Fibroblast of lung (primary cell): ENCODE measurements around the gene RAB3GAP1. TPM values are rescaled to one million over a fixed set of nuclear protein-coding genes. Genes with fewer than 3 reads are reported as not detected.

Source experiments
- DNase-seq, 2 donors: peaks; one replicate each; pipeline versions ENCODE4 v3.0.0 to v3.0.0-alpha.2; 2010; ENCODE audit warnings: low read depth in 2 of 2
- H2AFZ ChIP-seq: 2 replicates; pipeline ENCODE4 v1.5.1; 2012; ENCODE audit warnings: low read length, control low read depth, inconsistent platforms
- H3K27ac ChIP-seq: 2 replicates; pipeline ENCODE4 v1.5.1; 2011; ENCODE audit warnings: low read length, control low read depth; ENCODE audit not compliant: insufficient read depth
- H3K27me3 ChIP-seq: 2 replicates; pipeline ENCODE4 v1.5.1; 2011; ENCODE audit warnings: mild to moderate bottlenecking, low read length; ENCODE audit not compliant: control insufficient read depth, insufficient read depth
- H3K36me3 ChIP-seq: 2 replicates; pipeline ENCODE4 v1.5.1; 2011; ENCODE audit warnings: low read length; ENCODE audit not compliant: control insufficient read depth, insufficient read depth
- H3K4me1 ChIP-seq: 2 replicates; pipeline ENCODE4 v1.5.1; 2011; ENCODE audit warnings: low read length; ENCODE audit not compliant: control insufficient read depth, insufficient read depth; ENCODE audit errors: extremely low read depth
- H3K4me2 ChIP-seq: 2 replicates; pipeline ENCODE4 v1.5.1; 2011; ENCODE audit warnings: low read length, control low read depth; ENCODE audit not compliant: insufficient read depth; ENCODE audit errors: extremely low read depth
- H3K4me3 ChIP-seq, 4 experiments: fragments of 200-600 bp in 1 of 4; sonication (generic) in 1 of 4; replicated peaks in 1 of 4; 2 replicates each; pipeline ENCODE4 v1.5.1; 2011 to 2016; ENCODE audit warnings: low read length in 4 of 4, low read depth in 3 of 4, mild to moderate bottlenecking in 3 of 4, control low read depth in 2 of 4, inconsistent platforms in 1 of 4, mixed read lengths in 1 of 4; ENCODE audit not compliant: insufficient read depth in 1 of 4; ENCODE audit errors: control extremely low read depth in 1 of 4
- H3K79me2 ChIP-seq: 2 replicates; pipeline ENCODE4 v1.5.1; 2012; ENCODE audit warnings: mild to moderate bottlenecking, low read length, inconsistent platforms; ENCODE audit not compliant: control insufficient read depth, insufficient read depth
- H3K9ac ChIP-seq: 2 replicates; pipeline ENCODE4 v1.5.1; 2011; ENCODE audit warnings: mild to moderate bottlenecking, low read length, control low read depth; ENCODE audit not compliant: insufficient read depth
- H3K9me3 ChIP-seq: 2 replicates; pipeline ENCODE4 v1.5.1; 2012; ENCODE audit warnings: low read depth, low read length; ENCODE audit not compliant: control insufficient read depth, insufficient read depth
- H4K20me1 ChIP-seq: 2 replicates; pipeline ENCODE4 v1.5.1; 2011; ENCODE audit warnings: low read length; ENCODE audit not compliant: control insufficient read depth, insufficient read depth; ENCODE audit errors: extremely low read depth
- EZH2 ChIP-seq: IDR thresholded peaks from 2 replicates; pipeline ENCODE4 v1.5.1; 2012; ENCODE audit warnings: low read length, control low read depth, mild to moderate bottlenecking; ENCODE audit errors: missing control alignments
- polyA plus RNA-seq, 2 donors: library from polyadenylated mRNA; depleted of rRNA in 1 of 2; stranded (reverse) in 1 of 2; unstranded in 1 of 2; fragments of >200 nt; gene quantifications; 2 replicates each; pipeline ENCODE4 v1.2.1, GENCODE V29; 2011 to 2012; ENCODE audit warnings: missing spikeins in 1 of 2
- total RNA-seq: library from RNA; depleted of rRNA; stranded (reverse); fragments of >200 nt; gene quantifications from 2 replicates; pipeline ENCODE4 v1.2.1, GENCODE V29; 2014
- TF ChIP-seq, protein P1 (sequence below), 2 donors: IDR thresholded peaks in 1 of 2; conservative IDR thresholded peaks in 1 of 2; 1 replicate in 1 of 2; 2 replicates in 1 of 2; pipeline ENCODE4 v1.5.1; 2011 to 2012; ENCODE audit warnings: low read length in 2 of 2, control low read depth in 1 of 2, inconsistent platforms in 1 of 2, low read depth in 1 of 2, mild to moderate bottlenecking in 1 of 2

The RAB3GAP1 gene
- total and polyA plus RNA-seq, 2 donors (not counting 1 experiment from before 2014, with no cell fraction given): 42.4 to 82.6 TPM

DNA sequence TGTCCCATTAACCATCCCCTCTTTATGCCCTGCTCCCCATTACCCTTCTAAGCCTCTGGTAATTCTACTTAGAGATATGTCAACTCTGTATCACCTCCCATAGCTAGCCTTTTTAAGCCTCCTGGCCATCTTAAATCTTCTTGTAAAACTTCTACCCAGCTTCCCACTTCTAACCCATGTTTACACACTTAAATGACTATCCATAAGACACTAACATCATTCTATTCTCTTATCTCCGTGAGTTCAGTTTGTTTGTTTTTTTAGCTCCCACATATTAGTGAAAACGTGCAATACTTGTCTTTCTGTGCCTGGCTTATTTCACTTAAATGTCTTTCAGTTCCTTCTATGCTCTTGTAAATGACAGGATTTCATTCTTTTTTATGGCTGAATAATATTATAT lies 42.4 kb downstream of the RAB3GAP1 start:
- no peaks in the 10 kb centered on the region for H3K9me3 ChIP-seq
- no peak overlapping the region for H2AFZ ChIP-seq
- no peaks in the 10 kb centered on the region for H4K20me1 ChIP-seq
- DNase-seq: no peak
- no peak overlapping the region for H3K4me2 ChIP-seq
- no peak overlapping the region for H3K27ac ChIP-seq
- H3K36me3 ChIP-seq: no peaks in the 10 kb centered on the region
- H3K9ac ChIP-seq: no peak overlapping the region
- no peaks in the 10 kb centered on the region for H3K27me3 ChIP-seq
- peaks cover 2% of the 10 kb centered on the region for H3K79me2 ChIP-seq
- no peaks in the 10 kb centered on the region for H3K4me1 ChIP-seq
- TF ChIP-seq, protein P1, sequence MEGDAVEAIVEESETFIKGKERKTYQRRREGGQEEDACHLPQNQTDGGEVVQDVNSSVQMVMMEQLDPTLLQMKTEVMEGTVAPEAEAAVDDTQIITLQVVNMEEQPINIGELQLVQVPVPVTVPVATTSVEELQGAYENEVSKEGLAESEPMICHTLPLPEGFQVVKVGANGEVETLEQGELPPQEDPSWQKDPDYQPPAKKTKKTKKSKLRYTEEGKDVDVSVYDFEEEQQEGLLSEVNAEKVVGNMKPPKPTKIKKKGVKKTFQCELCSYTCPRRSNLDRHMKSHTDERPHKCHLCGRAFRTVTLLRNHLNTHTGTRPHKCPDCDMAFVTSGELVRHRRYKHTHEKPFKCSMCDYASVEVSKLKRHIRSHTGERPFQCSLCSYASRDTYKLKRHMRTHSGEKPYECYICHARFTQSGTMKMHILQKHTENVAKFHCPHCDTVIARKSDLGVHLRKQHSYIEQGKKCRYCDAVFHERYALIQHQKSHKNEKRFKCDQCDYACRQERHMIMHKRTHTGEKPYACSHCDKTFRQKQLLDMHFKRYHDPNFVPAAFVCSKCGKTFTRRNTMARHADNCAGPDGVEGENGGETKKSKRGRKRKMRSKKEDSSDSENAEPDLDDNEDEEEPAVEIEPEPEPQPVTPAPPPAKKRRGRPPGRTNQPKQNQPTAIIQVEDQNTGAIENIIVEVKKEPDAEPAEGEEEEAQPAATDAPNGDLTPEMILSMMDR (conservative IDR thresholded peaks at IDR 0.05 in 1 of 2, IDR thresholded peaks at IDR 0.05 in 1 of 2; ENCODE audit: low read depth in 1 of 2, low read length in 2 of 2): no peak
- no peak for TF ChIP-seq EZH2
- H3K4me3 ChIP-seq: no peak overlapping the region

DNA sequence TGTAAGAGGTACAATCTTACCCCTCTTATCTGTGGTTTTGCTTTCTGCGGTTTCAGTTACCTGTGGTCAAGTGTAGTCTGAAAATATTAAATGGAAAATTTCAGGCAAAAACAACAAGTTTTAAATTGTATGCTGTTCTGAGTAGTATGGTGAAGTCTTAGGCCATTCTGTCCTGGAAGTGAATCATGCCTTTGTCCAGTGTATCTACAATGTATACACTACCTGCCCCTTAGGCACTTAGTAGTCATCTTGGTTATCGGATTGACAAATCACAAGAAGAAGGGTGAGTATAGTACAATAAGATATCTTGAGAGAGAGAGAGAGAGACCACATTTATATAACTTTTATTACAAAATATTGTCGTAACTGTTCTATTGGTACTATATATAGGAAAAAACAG lies 43.5 kb downstream of the RAB3GAP1 start:
- TF ChIP-seq EZH2: no peak
- TF ChIP-seq, protein P1 (conservative IDR thresholded peaks at IDR 0.05 in 1 of 2, IDR thresholded peaks at IDR 0.05 in 1 of 2; ENCODE audit: low read depth in 1 of 2, low read length in 2 of 2): no peak
- Histone ChIP-seq H3K9me3 (no peaks in the 10 kb centered on the region), H2AFZ (no peak overlapping the region), H3K4me3 (no peak overlapping the region), H3K79me2 (no peaks in the 10 kb centered on the region), H3K27me3 (no peaks in the 10 kb centered on the region), H4K20me1 (no peaks in the 10 kb centered on the region), H3K9ac (no peak overlapping the region), H3K27ac (no peak overlapping the region), H3K4me1 (no peaks in the 10 kb centered on the region), H3K36me3 (no peaks in the 10 kb centered on the region), H3K4me2 (no peak overlapping the region)
- no peak for DNase-seq

DNA sequence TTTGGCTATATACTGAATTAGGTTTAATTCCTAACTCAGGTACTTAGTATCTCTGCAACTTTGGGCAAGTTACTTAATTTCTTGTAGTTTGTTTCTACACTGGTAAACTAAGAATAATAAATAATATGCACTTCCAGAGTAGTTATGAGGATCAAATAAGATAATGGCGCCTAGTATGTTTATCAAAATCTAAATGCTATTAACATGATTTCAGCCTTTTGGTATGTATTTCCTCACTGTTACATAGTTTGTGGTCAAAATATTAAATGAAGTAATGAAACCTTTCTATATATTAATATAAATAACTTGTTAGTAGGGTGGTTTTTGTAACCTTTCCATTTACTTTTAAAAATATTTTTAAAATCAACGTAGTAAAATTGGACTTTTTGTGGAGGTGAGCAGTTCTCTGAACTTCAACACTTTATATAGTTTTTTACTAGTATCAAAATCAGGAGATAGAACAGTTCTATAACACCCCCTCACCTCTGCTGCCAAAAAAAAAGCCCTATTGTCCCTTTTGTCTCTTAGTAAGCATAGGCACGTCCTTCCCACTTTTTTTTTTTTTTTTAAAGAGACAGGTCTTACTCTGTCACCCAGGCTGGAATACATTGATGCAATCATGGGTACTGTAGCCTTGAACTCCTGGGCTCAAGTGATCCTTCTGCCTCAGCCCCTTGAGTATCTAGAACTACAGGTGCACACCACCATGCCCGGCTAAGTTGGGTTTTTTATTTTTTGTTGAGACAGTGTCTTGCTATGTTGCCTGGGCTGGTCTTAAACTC lies 44.8 kb downstream of the RAB3GAP1 start:
- H3K9me3 ChIP-seq: no peaks in the 10 kb centered on the region
- no peak overlapping the region for H3K9ac ChIP-seq
- H3K4me2 ChIP-seq: no peak overlapping the region
- H3K27me3 ChIP-seq: no peaks in the 10 kb centered on the region
- H3K36me3 ChIP-seq: no peaks in the 10 kb centered on the region
- no peak overlapping the region for H3K4me3 ChIP-seq
- TF ChIP-seq, protein P1 (conservative IDR thresholded peaks at IDR 0.05 in 1 of 2, IDR thresholded peaks at IDR 0.05 in 1 of 2; ENCODE audit: low read depth in 1 of 2, low read length in 2 of 2): no peak
- TF ChIP-seq EZH2: no peak
- no peak overlapping the region for H2AFZ ChIP-seq
- DNase-seq: peak; percentile 13 to 52
- H3K4me1 ChIP-seq: no peaks in the 10 kb centered on the region
- no peaks in the 10 kb centered on the region for H3K79me2 ChIP-seq
- no peaks in the 10 kb centered on the region for H4K20me1 ChIP-seq
- peak overlapping the region; percentile 20 for H3K27ac ChIP-seq
